T-cell (primary cell): Measurements from ENCODE around the gene CYSRT1. TPM values are rescaled to one million over a fixed set of nuclear protein-coding genes. Genes with fewer than 3 reads are reported as not detected.

ENCODE experiments used
- ATAC-seq, 4 experiments: fragments of 200-7000 bp in 3 of 4; fragments of 150-1000 bp in 1 of 4; cut with Tn5 transposase; replicated peaks in 1 of 4; 1 replicate in 3 of 4; 2 replicates in 1 of 4; pipeline ENCODE4 v1.10.0; 2021; ENCODE audit warnings: moderate library complexity in 3 of 4, mild to moderate bottlenecking in 2 of 4, moderate number of reproducible peaks in 1 of 4
- CTCF ChIA-PET, 2 donors: fragments of 300-600 bp; sonication (Branson Sonifier 250); formaldehyde crosslinking; loops; one replicate each; lab custom pipeline; 2022; ENCODE audit warnings: antibody characterized with exemption in 2 of 2; lab: Charles Lee
- POLR2A ChIA-PET, 2 donors: fragments of 300-600 bp; sonication (Branson Sonifier 250); formaldehyde crosslinking; loops; one replicate each; lab custom pipeline; 2022; ENCODE audit warnings: antibody characterized with exemption in 2 of 2; lab: Charles Lee
- DNase-seq, 35 experiments: peaks; one replicate each; pipeline versions ENCODE4 v3.0.0 to v3.0.0-alpha.2; 2013 to 2023
- H3K27ac ChIP-seq: one replicate; pipeline ENCODE4 v1.5.1; 2013; ENCODE audit warnings: low read length
- H3K27me3 ChIP-seq, 2 experiments: replicated peaks in 1 of 2; 1 replicate in 1 of 2; 2 replicates in 1 of 2; pipeline versions ENCODE4 v1.6.1 to v1.7.0; 2013; ENCODE audit warnings: low read length in 1 of 2, mixed read lengths in 1 of 2; ENCODE audit not compliant: control insufficient read depth in 2 of 2, insufficient read depth in 2 of 2; ENCODE audit errors: extremely low read depth in 1 of 2
- H3K36me3 ChIP-seq, 2 donors: 1 replicate in 1 of 2; 2 replicates in 1 of 2; pipeline versions ENCODE4 v1.6.1 to v1.7.0; 2013; ENCODE audit warnings: low read length in 1 of 2; ENCODE audit not compliant: control insufficient read depth in 2 of 2, insufficient read depth in 1 of 2; ENCODE audit errors: extremely low read depth in 1 of 2
- H3K4me1 ChIP-seq, 2 experiments: 1 replicate in 1 of 2; 2 replicates in 1 of 2; pipeline versions ENCODE4 v1.6.1 to v1.7.0; 2013; ENCODE audit warnings: low read length in 2 of 2, mixed read lengths in 1 of 2; ENCODE audit not compliant: insufficient read depth in 2 of 2, control insufficient read depth in 1 of 2; ENCODE audit errors: extremely low read depth in 1 of 2
- H3K4me3 ChIP-seq, 2 donors: 1 replicate in 1 of 2; 2 replicates in 1 of 2; pipeline versions ENCODE4 v1.5.1 to v1.7.0; 2013; ENCODE audit warnings: mild to moderate bottlenecking in 2 of 2, low read length in 1 of 2, moderate library complexity in 1 of 2; ENCODE audit not compliant: control insufficient read depth in 1 of 2; ENCODE audit errors: extremely low read depth in 1 of 2
- H3K9me3 ChIP-seq: 2 replicates; pipeline ENCODE4 v1.7.0; 2013
- H3K27ac Mint-ChIP-seq, 2 donors: one replicate each; pipeline ENCODE4 v1.8.0; 2020 to 2021; ENCODE audit warnings: mild to moderate bottlenecking in 2 of 2, mixed read lengths in 2 of 2
- H3K27me3 Mint-ChIP-seq, 2 donors: one replicate each; pipeline ENCODE4 v1.8.0; 2021 to 2022; ENCODE audit warnings: mixed read lengths in 2 of 2
- H3K36me3 Mint-ChIP-seq: one replicate; pipeline ENCODE4 v1.8.0; 2021; ENCODE audit warnings: mixed read lengths
- H3K4me1 Mint-ChIP-seq, 3 donors: one replicate each; pipeline ENCODE4 v1.8.0; 2020 to 2022; ENCODE audit warnings: mixed read lengths in 3 of 3, mild to moderate bottlenecking in 1 of 3
- H3K4me3 Mint-ChIP-seq, 3 donors: one replicate each; pipeline ENCODE4 v1.8.0; 2020 to 2022; ENCODE audit warnings: mild to moderate bottlenecking in 3 of 3, mixed read lengths in 3 of 3, moderate library complexity in 3 of 3
- H3K9me3 Mint-ChIP-seq, 3 donors: one replicate each; pipeline ENCODE4 v1.8.0; 2020 to 2022; ENCODE audit warnings: mixed read lengths in 3 of 3
- WGBS: methylation state at CpG from one replicate; pipeline ENCODE4 v1.1.5; 2013; ENCODE audit warnings: missing lambda C conversion rate; ENCODE audit not compliant: insufficient coverage; 5-methylcytosine and 5-hydroxymethylcytosine counted together
- total RNA-seq, 35 experiments: library from RNA in 6 of 35; stranded (reverse) in 6 of 35; fragments of 120-200 nt in 1 of 35; gene quantifications; one replicate each; pipeline versions ENCODE4 v1.2.1 to v1.2.4 and lab custom pipeline; 2013 to 2026

Gene CYSRT1
- total RNA-seq, 5 donors from 2014 or later (not counting 1 experiment from before 2014, with no cell fraction given) = 0.32 to 0.58 (median 0.45) TPM; not detected in 1

DNA sequence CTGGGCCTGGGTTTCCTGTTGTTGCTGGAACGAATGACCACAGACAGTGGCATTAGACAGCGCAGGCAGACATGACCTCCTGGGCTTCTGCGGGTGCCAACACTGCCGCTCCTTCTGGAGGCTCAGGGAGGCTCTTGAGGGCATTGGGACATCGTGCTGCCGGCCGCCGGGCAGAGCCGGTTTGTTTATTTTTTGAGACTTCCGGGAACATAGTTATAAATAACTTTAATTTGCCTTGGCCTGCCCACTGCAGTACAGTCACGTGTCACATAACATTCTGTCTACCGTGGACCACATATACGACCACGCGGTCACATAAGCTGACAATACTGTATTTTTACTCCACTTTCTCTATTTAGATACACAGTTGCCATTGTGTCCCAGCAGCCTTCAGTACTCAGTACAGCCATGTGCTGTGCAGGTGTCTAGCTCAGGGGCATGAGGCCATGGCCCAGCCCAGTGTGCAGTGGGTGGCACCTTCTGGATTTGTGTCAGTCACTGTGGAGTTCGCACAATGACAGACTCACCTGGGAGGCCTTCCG lies 44.3 kb downstream of the CYSRT1 start:
- Histone ChIP-seq H3K36me3 (peaks cover 29 to 57% of the 10 kb centered on the region in 2 donors), H3K4me1 (peaks cover 11 to 26% of the 10 kb centered on the region in 2 experiments), H3K27ac (no peak overlapping the region), H3K27me3 (peaks cover 0 to 3% of the 10 kb centered on the region in 2 experiments), H3K4me3 (no peak overlapping the region), H3K9me3 (no peaks in the 10 kb centered on the region)
- H3K36me3 Mint-ChIP-seq = peaks cover 21% of the 10 kb centered on the region
- CTCF ChIA-PET = no interaction called here
- POLR2A ChIA-PET = no interaction called here
- H3K4me1 Mint-ChIP-seq = peaks cover 19 to 24% (median 19%) of the 10 kb centered on the region in 3 donors
- no peaks in the 10 kb centered on the region for H3K9me3 Mint-ChIP-seq
- no peak overlapping the region for H3K4me3 Mint-ChIP-seq
- 89% methylated on average over 17 of the region's 17 CpGs for WGBS
- no peak for DNase-seq
- H3K27ac Mint-ChIP-seq = no peak overlapping the region
- ATAC-seq = no peak
- no peaks in the 10 kb centered on the region for H3K27me3 Mint-ChIP-seq

DNA sequence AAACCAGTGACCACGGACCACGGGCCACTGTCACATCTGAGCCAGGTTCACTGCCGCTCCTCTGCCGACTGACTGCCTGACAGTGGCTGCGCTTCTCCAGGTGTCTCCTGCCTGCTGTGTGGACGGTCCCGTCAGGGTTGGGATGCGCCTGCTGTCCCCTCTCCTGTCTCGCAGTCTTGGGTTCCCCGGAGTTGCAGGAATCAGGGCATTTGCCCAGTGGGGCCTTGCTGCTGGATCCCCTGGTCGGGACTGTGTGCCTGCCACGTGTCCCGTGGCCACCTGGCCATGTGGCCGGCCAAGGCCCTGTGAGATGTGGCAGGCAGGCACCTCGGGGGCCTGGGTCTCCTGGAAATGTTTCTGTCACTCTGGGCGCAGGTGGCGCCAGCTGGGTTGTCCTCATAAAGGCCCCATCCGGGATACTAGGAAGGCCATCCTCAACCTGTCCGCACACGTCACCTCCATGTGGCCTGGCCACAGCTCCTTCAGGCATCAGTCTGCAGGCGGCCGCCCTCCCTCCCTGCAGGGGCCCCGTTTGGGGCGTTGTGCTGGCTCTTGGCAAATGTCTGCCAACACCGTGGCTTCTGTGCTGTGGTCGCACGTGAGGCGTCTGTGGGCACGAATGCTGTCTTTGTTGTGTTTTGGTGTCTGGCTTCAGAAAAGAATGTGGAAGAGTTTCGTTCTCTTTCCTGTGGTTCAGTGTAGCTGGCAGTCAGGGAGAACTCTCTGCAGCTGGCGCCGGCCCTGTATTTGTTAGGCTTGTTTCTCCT lies 46.1 kb downstream of the CYSRT1 start:
- H3K4me3 ChIP-seq = no peak overlapping the region
- Mint-ChIP-seq H3K4me1 (peaks cover 22 to 33% (median 31%) of the 10 kb centered on the region in 3 donors), H3K4me3 (peak overlapping the region in 2 of 3 donors; percentile 5 to 49), H3K9me3 (no peaks in the 10 kb centered on the region), H3K36me3 (peaks cover 20% of the 10 kb centered on the region), H3K27ac (peak overlapping the region; percentile 1 to 41), H3K27me3 (peaks cover 0 to 8% of the 10 kb centered on the region in 2 donors)
- peaks cover 0 to 8% of the 10 kb centered on the region in 2 experiments for H3K27me3 ChIP-seq
- H3K36me3 ChIP-seq = peaks cover 26 to 48% of the 10 kb centered on the region in 2 donors
- no peaks in the 10 kb centered on the region for H3K9me3 ChIP-seq
- peak in 14 of 35 experiments; percentile 18 to 57 (median 36) for DNase-seq
- H3K4me1 ChIP-seq = peaks cover 11 to 24% of the 10 kb centered on the region in 2 experiments
- ChIA-PET CTCF (interaction anchor here in 1 of 2 donors (0.6 kb wide), 1 partner anchor 185 kb away, joined by 8 read pairs; no protein-coding TSS in a partner anchor), POLR2A (interaction anchor here in 1 of 2 donors (0.6 kb wide), 1 partner anchor 533 kb away, joined by 3 read pairs; no protein-coding TSS in a partner anchor)
- peak; percentile 41 to 90 (median 68) for ATAC-seq
- 62% methylated on average over 26 of the region's 32 CpGs for WGBS
- no peak overlapping the region for H3K27ac ChIP-seq

DNA sequence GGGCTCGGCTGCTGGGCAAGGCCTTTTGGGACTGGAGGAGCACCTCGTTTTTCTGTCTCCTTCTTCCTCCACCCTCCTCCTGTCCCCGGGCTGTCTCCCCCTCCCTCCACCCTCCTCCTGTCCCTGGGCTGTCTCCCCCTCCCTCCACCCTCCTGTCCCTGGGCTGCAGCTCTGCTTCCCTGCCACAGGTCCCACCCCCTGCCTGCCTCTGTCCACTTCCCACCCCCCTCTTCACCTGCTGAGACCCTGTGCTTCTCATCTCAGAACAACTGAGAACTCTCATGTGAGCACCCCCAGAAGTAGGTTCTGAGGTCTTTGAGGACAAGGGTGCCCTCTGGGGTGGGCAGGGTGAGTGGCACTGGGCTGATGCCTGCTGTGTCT lies 46.7 kb downstream of the CYSRT1 start:
- peaks cover 11 to 23% of the 10 kb centered on the region in 2 experiments for H3K4me1 ChIP-seq
- peaks cover 20% of the 10 kb centered on the region for H3K36me3 Mint-ChIP-seq
- ChIA-PET CTCF (interaction anchor here in 1 of 2 donors (0.6 kb wide), 1 partner anchor 186 kb away, joined by 8 read pairs; no protein-coding TSS in a partner anchor), POLR2A (interaction anchor here in 1 of 2 donors (0.6 kb wide), 1 partner anchor 534 kb away, joined by 3 read pairs; no protein-coding TSS in a partner anchor)
- H3K27ac Mint-ChIP-seq = peak overlapping the region in 1 of 2 donors; percentile 41
- no peaks in the 10 kb centered on the region for H3K9me3 Mint-ChIP-seq
- peak overlapping the region in 2 of 3 donors; percentile 5 to 49 for H3K4me3 Mint-ChIP-seq
- DNase-seq = no peak
- no peaks in the 10 kb centered on the region for H3K9me3 ChIP-seq
- no peak overlapping the region for H3K4me3 ChIP-seq
- H3K4me1 Mint-ChIP-seq = peaks cover 23 to 35% (median 32%) of the 10 kb centered on the region in 3 donors
- peaks cover 22 to 43% of the 10 kb centered on the region in 2 donors for H3K36me3 ChIP-seq
- peaks cover 0 to 10% of the 10 kb centered on the region in 2 donors for H3K27me3 Mint-ChIP-seq
- 16% methylated on average over 3 of the region's 3 CpGs for WGBS
- ATAC-seq = no peak
- no peak overlapping the region for H3K27ac ChIP-seq
- peaks cover 0 to 14% of the 10 kb centered on the region in 2 experiments for H3K27me3 ChIP-seq

DNA sequence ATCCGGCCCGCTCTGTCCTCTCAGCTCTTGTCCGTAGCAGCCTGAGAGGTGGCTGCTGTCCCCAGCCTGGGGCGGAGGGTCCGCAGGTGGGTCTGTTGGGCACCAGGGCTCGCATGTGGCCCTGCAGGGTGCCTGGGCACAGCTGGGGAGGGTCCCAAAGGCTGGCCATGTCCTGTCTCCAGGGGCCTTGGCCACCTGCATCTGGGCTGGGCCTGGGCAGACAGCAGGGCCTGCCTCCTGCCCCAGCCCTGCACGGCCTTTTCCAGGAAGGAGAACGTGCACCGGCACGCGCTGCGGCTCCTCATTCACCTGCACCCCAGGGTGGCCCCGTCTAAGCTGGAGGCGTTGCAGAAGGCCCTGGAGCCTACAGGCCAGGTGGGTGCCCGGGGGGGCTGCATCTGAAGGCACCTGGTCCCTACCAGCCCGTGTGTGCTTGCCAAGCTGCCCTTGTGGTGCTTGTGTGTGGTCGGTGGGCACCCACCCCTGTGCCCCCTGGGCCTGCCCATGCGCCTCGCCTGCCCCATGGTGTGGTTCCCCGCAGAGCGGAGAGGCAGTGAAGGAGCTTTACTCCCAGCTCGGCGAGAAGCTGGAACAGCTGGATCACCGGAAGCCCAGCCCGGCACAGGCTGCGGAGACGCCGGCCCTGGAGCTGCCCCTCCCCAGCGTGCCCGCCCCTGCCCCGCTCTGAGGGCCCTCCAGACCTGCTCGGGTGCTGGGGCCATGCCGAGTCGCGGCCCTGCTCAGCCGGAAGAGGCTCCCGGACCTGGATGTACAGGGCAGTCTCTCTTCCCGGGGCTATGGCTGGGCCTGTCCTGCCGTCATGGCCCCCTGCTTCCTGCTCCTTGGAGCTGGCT lies 47.5 kb downstream of the CYSRT1 start:
- Histone ChIP-seq H3K9me3 (no peaks in the 10 kb centered on the region), H3K4me1 (peaks cover 14 to 29% of the 10 kb centered on the region in 2 experiments), H3K36me3 (peaks cover 22 to 35% of the 10 kb centered on the region in 2 donors), H3K4me3 (no peak overlapping the region), H3K27me3 (peaks cover 0 to 22% of the 10 kb centered on the region in 2 experiments), H3K27ac (no peak overlapping the region)
- Mint-ChIP-seq H3K4me3 (no peak overlapping the region), H3K9me3 (no peaks in the 10 kb centered on the region), H3K27ac (no peak overlapping the region), H3K36me3 (peaks cover 20% of the 10 kb centered on the region), H3K27me3 (peaks cover 0 to 13% of the 10 kb centered on the region in 2 donors), H3K4me1 (peaks cover 29 to 43% (median 37%) of the 10 kb centered on the region in 3 donors)
- ATAC-seq (no peak), DNase-seq (no peak)
- POLR2A ChIA-PET = no interaction called here
- WGBS = 93% methylated on average over 37 of the region's 39 CpGs
- CTCF ChIA-PET = no interaction called here

DNA sequence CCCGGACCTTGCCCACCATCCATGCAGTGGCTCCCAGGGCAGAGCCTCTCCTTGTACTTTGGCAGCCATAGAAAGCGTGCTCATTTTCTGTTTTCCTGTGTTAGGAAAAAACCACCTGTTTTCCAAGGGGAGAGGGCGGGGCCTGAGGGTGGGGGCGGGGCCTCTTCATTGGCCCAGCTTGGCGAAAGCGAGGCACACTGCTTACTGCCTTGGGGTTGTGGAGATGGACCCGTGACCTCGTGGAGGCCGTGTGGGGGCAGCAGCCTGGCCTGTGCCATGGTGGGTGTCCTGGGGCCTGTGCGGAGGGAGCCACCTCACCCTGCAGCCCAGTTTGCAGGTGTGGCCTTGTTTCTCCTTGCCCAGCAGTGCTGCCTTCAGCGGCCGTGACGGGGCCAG lies 48.1 kb downstream of the CYSRT1 start:
- no peak overlapping the region for H3K27ac ChIP-seq
- H3K27me3 Mint-ChIP-seq = peaks cover 0 to 16% of the 10 kb centered on the region in 2 donors
- peaks cover 22 to 31% of the 10 kb centered on the region in 2 donors for H3K36me3 ChIP-seq
- H3K27ac Mint-ChIP-seq = no peak overlapping the region
- H3K36me3 Mint-ChIP-seq = peaks cover 20% of the 10 kb centered on the region
- no peaks in the 10 kb centered on the region for H3K9me3 ChIP-seq
- H3K4me3 Mint-ChIP-seq = no peak overlapping the region
- no peak for DNase-seq
- H3K9me3 Mint-ChIP-seq = no peaks in the 10 kb centered on the region
- WGBS = 94% methylated on average over 12 of the region's 13 CpGs
- CTCF ChIA-PET = no interaction called here
- no peak for ATAC-seq
- peaks cover 0 to 28% of the 10 kb centered on the region in 2 experiments for H3K27me3 ChIP-seq
- no peak overlapping the region for H3K4me3 ChIP-seq
- H3K4me1 Mint-ChIP-seq = peaks cover 30 to 50% (median 40%) of the 10 kb centered on the region in 3 donors
- POLR2A ChIA-PET = no interaction called here
- peaks cover 20 to 36% of the 10 kb centered on the region in 2 experiments for H3K4me1 ChIP-seq
